Effector memory CD8-positive, alpha-beta T cell (primary cell): ENCODE data around the gene MRPS6.

Experiments
- ATAC-seq: fragments of 150-1000 bp; cut with Tn5 transposase; replicated peaks from 2 replicates; pipeline ENCODE4 v1.10.0; 2021; ENCODE audit warnings: mild to moderate bottlenecking, moderate library complexity
- DNase-seq, 3 experiments: peaks; one replicate each; pipeline ENCODE4 v3.0.0; 2021
- H3K27ac Mint-ChIP-seq, 2 donors: one replicate each; pipeline ENCODE4 v1.8.0; 2022; ENCODE audit warnings: mild to moderate bottlenecking in 2 of 2, mixed read lengths in 2 of 2, moderate library complexity in 2 of 2
- H3K27me3 Mint-ChIP-seq, 2 donors: one replicate each; pipeline ENCODE4 v1.8.0; 2022; ENCODE audit warnings: mixed read lengths in 2 of 2
- H3K36me3 Mint-ChIP-seq: one replicate; pipeline ENCODE4 v1.8.0; 2022; ENCODE audit warnings: mild to moderate bottlenecking, moderate library complexity, mixed read lengths; ENCODE audit not compliant: insufficient read depth
- H3K4me1 Mint-ChIP-seq, 2 donors: one replicate each; pipeline ENCODE4 v1.8.0; 2022; ENCODE audit warnings: low read depth in 2 of 2, mixed read lengths in 2 of 2
- H3K4me3 Mint-ChIP-seq, 2 donors: one replicate each; pipeline ENCODE4 v1.8.0; 2022; ENCODE audit warnings: mild to moderate bottlenecking in 2 of 2, mixed read lengths in 2 of 2, moderate library complexity in 2 of 2
- H3K9me3 Mint-ChIP-seq, 2 donors: one replicate each; pipeline ENCODE4 v1.8.0; 2022; ENCODE audit warnings: mixed read lengths in 2 of 2

MRPS6 gene

DNA sequence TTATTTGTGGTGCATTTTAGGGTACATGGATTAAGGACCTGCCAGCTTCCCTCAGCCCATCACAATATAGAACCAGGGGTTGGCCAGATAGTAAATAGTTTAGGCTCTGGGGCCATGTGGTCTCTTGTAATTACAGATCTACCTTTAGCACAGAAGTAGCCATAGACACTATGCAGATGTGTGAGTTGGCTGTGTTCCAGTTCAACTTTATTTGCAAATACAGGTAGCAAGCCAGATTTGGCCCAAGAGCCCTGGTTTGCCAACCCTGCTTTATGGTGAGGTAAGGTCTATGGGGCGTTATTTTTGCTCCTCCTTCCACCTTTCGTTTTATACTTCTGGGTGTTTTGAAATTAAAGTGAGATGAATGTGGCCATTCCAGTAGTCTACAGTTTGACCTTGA is 48.7 kb downstream of the MRPS6 start:
- no peak for ATAC-seq

DNA sequence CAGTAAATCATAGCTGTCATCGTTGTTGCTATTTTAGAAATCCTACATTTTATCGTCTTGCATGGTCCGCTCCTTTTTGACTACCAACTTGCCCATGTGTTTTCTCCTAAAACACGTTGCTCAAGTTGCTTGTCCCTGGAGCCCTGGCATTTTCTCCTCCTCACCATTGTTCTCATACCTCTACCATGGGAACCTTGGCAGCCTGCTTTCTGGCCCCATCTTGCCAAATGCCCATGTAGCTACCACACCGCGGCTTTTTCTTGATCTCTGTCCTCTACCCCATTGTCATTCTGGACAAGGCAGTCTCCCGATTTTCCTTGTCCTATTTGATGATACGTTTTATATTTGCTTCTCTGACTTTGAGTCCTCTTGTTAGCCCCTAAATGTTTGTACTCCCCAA is 50.2 kb downstream of the MRPS6 start:
- H3K4me3 Mint-ChIP-seq: no peak overlapping the region
- H3K27me3 Mint-ChIP-seq: no peaks in the 10 kb centered on the region
- H3K4me1 Mint-ChIP-seq: peaks cover 29 to 73% of the 10 kb centered on the region in 2 donors
- DNase-seq: no peak
- no peaks in the 10 kb centered on the region for H3K9me3 Mint-ChIP-seq
- peaks cover 16% of the 10 kb centered on the region for H3K36me3 Mint-ChIP-seq
- no peak for ATAC-seq
- H3K27ac Mint-ChIP-seq: peak overlapping the region; percentile 33 to 38

More for the DNA sequence above, 48.7 kb downstream of the MRPS6 start:
- no peaks in the 10 kb centered on the region for H3K9me3 Mint-ChIP-seq
- no peaks in the 10 kb centered on the region for H3K27me3 Mint-ChIP-seq
- H3K36me3 Mint-ChIP-seq: peaks cover 12% of the 10 kb centered on the region
- DNase-seq: no peak
- no peak overlapping the region for H3K4me3 Mint-ChIP-seq
- no peak overlapping the region for H3K27ac Mint-ChIP-seq
- H3K4me1 Mint-ChIP-seq: peaks cover 28 to 65% of the 10 kb centered on the region in 2 donors

DNA sequence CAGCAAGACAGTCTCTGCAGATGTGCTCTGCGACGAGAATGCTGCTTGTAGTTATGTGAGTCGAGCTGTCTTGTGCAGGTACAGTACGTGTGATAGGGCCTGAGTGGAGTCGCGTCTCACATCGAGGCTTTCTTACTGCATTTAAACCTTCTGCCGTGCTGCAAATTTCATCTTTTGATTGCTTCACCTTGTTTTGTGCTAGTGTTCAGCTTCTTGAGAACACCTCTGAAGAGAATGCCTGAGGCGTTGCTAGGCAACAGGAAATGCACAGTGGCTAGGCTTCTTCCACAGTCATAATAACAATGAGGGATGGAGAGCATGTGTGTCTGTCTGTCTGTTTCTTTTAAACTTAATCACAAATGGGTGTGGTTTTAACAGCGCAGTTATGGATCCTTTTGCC is 52.9 kb downstream of the MRPS6 start:
- ATAC-seq (no peak), DNase-seq (no peak)
- no peaks in the 10 kb centered on the region for H3K27me3 Mint-ChIP-seq
- no peaks in the 10 kb centered on the region for H3K9me3 Mint-ChIP-seq
- peaks cover 40 to 82% of the 10 kb centered on the region in 2 donors for H3K4me1 Mint-ChIP-seq
- no peak overlapping the region for H3K27ac Mint-ChIP-seq
- no peak overlapping the region for H3K4me3 Mint-ChIP-seq
- H3K36me3 Mint-ChIP-seq: peaks cover 21% of the 10 kb centered on the region

GRCh38 chr21:34126691-34127090 is 53.3 kb downstream of the MRPS6 start:
- DNase-seq (no peak), ATAC-seq (no peak)
- H3K9me3 Mint-ChIP-seq: no peaks in the 10 kb centered on the region
- H3K27ac Mint-ChIP-seq: peak overlapping the region in 1 of 2 donors; percentile 68
- H3K27me3 Mint-ChIP-seq: no peaks in the 10 kb centered on the region
- H3K4me1 Mint-ChIP-seq: peaks cover 43 to 82% of the 10 kb centered on the region in 2 donors
- no peak overlapping the region for H3K4me3 Mint-ChIP-seq
- H3K36me3 Mint-ChIP-seq: peaks cover 21% of the 10 kb centered on the region

DNA sequence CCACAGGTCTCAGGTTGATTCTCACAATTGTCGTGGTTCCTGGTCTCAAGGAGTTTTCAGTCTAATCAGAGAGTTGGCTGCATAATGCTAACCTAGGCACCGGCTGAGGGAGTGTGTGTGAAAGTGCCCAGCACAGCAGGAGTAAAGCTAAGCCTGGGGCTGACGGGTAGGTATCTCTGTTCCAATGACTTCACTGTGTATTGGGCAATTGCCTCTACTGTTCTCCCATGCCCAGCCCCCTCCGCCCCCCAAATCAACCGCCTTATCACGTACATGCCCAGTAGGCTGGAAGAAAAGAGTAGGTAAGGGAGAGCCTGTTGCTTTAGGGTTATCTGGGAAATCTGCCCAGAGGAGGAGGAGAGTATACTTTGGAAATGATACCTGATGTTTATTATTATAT is 54.7 kb downstream of the MRPS6 start:
- no peak for DNase-seq
- Mint-ChIP-seq H3K4me1 (peaks cover 53 to 84% of the 10 kb centered on the region in 2 donors), H3K27ac (peak overlapping the region; percentile 51 to 68), H3K9me3 (no peaks in the 10 kb centered on the region), H3K36me3 (peaks cover 21% of the 10 kb centered on the region), H3K27me3 (no peaks in the 10 kb centered on the region), H3K4me3 (no peak overlapping the region)
- no peak for ATAC-seq

DNA sequence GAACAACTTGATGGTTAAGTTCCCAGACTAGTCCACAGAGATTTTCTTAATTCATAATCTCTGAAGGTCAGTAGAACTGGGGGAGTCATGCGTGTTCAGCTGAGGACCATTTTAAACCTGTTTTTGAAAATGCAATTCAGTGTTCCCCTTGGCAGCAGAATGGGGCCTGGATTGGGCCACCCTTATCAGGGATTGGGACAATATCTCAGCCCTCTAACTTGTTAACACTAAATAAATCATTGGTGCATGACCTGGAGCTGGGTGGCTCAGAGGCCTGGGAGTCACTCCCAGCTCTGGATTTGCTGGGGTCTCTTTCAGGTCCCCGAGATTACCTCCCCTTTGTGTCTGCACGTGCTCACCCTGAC is 55.3 kb downstream of the MRPS6 start:
- peaks cover 52 to 84% of the 10 kb centered on the region in 2 donors for H3K4me1 Mint-ChIP-seq
- H3K9me3 Mint-ChIP-seq: no peaks in the 10 kb centered on the region
- peaks cover 21% of the 10 kb centered on the region for H3K36me3 Mint-ChIP-seq
- no peak for ATAC-seq
- no peak for DNase-seq
- H3K27ac Mint-ChIP-seq: peak overlapping the region; percentile 68 to 89
- H3K27me3 Mint-ChIP-seq: no peaks in the 10 kb centered on the region
- H3K4me3 Mint-ChIP-seq: no peak overlapping the region

- Mint-ChIP-seq H3K36me3 (peaks cover 21% of the 10 kb centered on the region), H3K27me3 (no peaks in the 10 kb centered on the region), H3K27ac (peak overlapping the region; percentile 16 to 89), H3K4me1 (peaks cover 48 to 80% of the 10 kb centered on the region in 2 donors), H3K9me3 (no peaks in the 10 kb centered on the region), H3K4me3 (no peak overlapping the region)
- DNase-seq (peak in 2 of 3 experiments; percentile 6 to 20), ATAC-seq (peak; percentile 91)
These were observed 55.9 kb downstream of the MRPS6 start for GRCh38 chr21:34129039-34129891.

- H3K4me3 Mint-ChIP-seq: peak overlapping the region in 1 of 2 donors; percentile 25
- no peak for DNase-seq
- H3K27ac Mint-ChIP-seq: peak overlapping the region; percentile 89 to 90
- peaks cover 41 to 75% of the 10 kb centered on the region in 2 donors for H3K4me1 Mint-ChIP-seq
- peaks cover 17% of the 10 kb centered on the region for H3K36me3 Mint-ChIP-seq
- no peaks in the 10 kb centered on the region for H3K9me3 Mint-ChIP-seq
- H3K27me3 Mint-ChIP-seq: no peaks in the 10 kb centered on the region
- ATAC-seq: no peak
These were observed 56.7 kb downstream of the MRPS6 start for GRCh38 chr21:34129901-34130715.

DNA sequence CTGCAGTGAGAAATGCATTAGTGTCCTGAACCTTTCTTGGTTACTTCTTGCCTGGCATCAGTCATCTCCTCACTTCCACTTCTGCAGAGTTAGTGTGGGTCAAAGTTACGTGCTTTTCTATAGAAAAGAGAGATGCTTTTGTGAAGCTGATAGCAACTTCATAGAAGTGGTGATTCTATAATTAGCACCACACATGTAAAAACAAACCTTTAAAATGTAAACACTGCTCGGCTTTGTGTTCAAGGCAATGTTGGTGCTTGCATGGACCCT is 57.3 kb downstream of the MRPS6 start:
- H3K4me1 Mint-ChIP-seq: peaks cover 40 to 72% of the 10 kb centered on the region in 2 donors
- ATAC-seq: no peak
- no peaks in the 10 kb centered on the region for H3K27me3 Mint-ChIP-seq
- DNase-seq: no peak
- no peaks in the 10 kb centered on the region for H3K9me3 Mint-ChIP-seq
- H3K27ac Mint-ChIP-seq: peak overlapping the region; percentile 27 to 90
- peaks cover 17% of the 10 kb centered on the region for H3K36me3 Mint-ChIP-seq
- H3K4me3 Mint-ChIP-seq: peak overlapping the region in 1 of 2 donors; percentile 25

DNA sequence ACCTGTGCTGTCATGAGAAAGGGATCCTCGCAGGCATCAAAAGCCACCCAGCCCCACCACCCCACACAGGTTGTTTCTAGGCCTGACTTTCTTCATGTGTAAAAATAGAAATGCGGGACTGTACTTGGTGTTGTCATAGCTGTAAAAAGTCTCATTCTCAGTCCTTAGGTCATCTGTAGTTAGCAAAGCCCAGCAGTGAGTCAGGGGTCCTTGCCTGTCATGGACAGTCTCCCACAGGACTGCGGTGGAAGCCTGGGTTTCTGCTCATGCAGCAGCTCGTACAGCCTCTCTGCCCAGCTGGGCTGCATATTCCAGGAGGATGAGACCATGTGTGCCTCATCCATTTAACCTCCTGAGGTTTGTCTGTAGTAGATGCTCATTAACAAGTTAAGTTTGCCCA is 58.2 kb downstream of the MRPS6 start:
- ATAC-seq: no peak
- Mint-ChIP-seq H3K36me3 (peaks cover 9% of the 10 kb centered on the region), H3K27ac (peak overlapping the region in 1 of 2 donors; percentile 73), H3K27me3 (no peaks in the 10 kb centered on the region), H3K4me3 (no peak overlapping the region), H3K9me3 (no peaks in the 10 kb centered on the region), H3K4me1 (peaks cover 40 to 68% of the 10 kb centered on the region in 2 donors)
- DNase-seq: no peak

DNA sequence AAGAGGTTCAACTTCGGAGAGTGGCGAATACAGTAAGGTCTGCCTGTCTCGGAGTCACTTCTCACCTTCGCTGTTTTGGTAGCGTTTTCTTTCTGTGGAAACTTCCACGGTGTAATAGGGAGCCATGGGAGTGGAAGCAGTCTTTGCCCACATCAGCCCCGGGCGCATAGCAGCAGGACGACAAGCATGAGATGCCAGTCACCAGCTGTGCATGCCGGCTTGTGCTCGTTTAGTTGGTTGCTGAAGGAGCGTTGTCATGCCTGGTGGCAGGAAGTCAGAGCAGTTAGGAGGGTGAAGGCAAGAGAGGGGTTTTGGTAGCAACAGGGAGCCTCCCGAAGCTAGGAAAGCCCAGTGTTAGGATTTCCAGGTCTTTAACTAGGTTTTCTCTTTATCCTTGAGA is 58.8 kb downstream of the MRPS6 start:
- Mint-ChIP-seq H3K4me3 (no peak overlapping the region), H3K27ac (peak overlapping the region; percentile 49 to 82), H3K4me1 (peaks cover 41 to 68% of the 10 kb centered on the region in 2 donors), H3K27me3 (no peaks in the 10 kb centered on the region), H3K36me3 (peaks cover 9% of the 10 kb centered on the region), H3K9me3 (peaks cover 0 to 1% of the 10 kb centered on the region in 2 donors)
- no peak for ATAC-seq
- DNase-seq: no peak

DNA sequence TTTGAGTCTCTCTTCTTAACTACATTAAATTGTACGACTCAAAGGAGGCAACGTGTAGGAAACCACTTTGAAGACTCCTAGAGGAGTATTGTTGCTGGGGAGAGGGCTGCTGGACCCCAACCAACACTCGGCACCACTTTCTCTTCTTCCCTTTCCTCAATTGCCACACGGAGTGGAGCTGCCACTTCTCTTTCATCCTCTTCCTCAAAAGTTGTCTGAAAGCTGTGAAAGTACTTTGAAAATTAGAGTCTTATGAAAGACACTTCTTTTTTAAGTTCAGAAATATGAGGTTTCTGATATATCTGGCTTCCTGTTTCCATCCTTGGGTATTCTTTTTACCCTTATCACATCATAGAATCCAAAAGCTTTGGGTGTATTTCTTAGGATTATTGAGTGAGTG is 59.5 kb downstream of the MRPS6 start:
- H3K4me3 Mint-ChIP-seq: no peak overlapping the region
- ATAC-seq: no peak

GRCh38 chr21:34133392-34133791 is 60.0 kb downstream of the MRPS6 start:
- DNase-seq (no peak), ATAC-seq (no peak)
- peaks cover 37 to 57% of the 10 kb centered on the region in 2 donors for H3K4me1 Mint-ChIP-seq
- no peaks in the 10 kb centered on the region for H3K27me3 Mint-ChIP-seq
- H3K4me3 Mint-ChIP-seq: no peak overlapping the region
- H3K36me3 Mint-ChIP-seq: peaks cover 7% of the 10 kb centered on the region
- peaks cover 0 to 1% of the 10 kb centered on the region in 2 donors for H3K9me3 Mint-ChIP-seq
- peak overlapping the region; percentile 49 to 82 for H3K27ac Mint-ChIP-seq

More for the DNA sequence above, 59.5 kb downstream of the MRPS6 start:
- Mint-ChIP-seq H3K9me3 (peaks cover 0 to 1% of the 10 kb centered on the region in 2 donors), H3K27ac (peak overlapping the region; percentile 49 to 82), H3K27me3 (no peaks in the 10 kb centered on the region), H3K36me3 (peaks cover 9% of the 10 kb centered on the region), H3K4me1 (peaks cover 38 to 61% of the 10 kb centered on the region in 2 donors)
- DNase-seq: no peak
